ENCODE measurements around the gene SMIM27.

The SMIM27 gene

DNA sequence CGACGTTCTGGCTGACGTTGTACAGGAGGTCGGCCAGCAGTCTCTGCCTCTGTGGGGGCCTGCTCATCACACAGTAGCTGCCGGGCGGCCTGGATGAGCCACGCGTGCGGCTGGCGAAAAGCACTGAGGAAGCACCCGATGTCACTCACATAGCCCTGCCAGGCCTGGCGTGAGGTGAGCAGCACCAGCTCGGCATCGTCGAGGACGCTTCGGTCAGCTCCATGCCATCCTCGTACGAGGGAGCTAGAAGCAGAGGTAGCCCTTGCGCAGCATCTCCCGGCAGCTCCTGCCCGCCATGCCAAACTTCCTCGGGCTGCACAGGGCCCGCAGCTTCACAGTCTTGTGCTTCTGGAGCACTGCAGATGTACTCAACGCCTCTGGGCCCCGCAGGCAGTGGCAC lies 14.6 kb downstream of the SMIM27 start:
- TF ChIP-seq, protein P1, sequence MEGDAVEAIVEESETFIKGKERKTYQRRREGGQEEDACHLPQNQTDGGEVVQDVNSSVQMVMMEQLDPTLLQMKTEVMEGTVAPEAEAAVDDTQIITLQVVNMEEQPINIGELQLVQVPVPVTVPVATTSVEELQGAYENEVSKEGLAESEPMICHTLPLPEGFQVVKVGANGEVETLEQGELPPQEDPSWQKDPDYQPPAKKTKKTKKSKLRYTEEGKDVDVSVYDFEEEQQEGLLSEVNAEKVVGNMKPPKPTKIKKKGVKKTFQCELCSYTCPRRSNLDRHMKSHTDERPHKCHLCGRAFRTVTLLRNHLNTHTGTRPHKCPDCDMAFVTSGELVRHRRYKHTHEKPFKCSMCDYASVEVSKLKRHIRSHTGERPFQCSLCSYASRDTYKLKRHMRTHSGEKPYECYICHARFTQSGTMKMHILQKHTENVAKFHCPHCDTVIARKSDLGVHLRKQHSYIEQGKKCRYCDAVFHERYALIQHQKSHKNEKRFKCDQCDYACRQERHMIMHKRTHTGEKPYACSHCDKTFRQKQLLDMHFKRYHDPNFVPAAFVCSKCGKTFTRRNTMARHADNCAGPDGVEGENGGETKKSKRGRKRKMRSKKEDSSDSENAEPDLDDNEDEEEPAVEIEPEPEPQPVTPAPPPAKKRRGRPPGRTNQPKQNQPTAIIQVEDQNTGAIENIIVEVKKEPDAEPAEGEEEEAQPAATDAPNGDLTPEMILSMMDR (IDR thresholded peaks at IDR 0.05; ENCODE audit: borderline replicate concordance, extremely low read depth, low read length, poor library complexity, severe bottlenecking): no peak
- no peak for TF ChIP-seq EZH2 (IDR thresholded peaks at IDR 0.05; ENCODE audit: borderline replicate concordance, low read depth, low read length, severe bottlenecking)
- Histone ChIP-seq H4K20me1 (ENCODE audit: insufficient read depth, low read length) (peaks cover 24% of the 10 kb centered on the region; the same call in 1 of the 2 replicates), H3K27ac (ENCODE audit: low read length) (no peak overlapping the region), H3K9ac (ENCODE audit: low read depth, low read length) (no peak overlapping the region), H3K36me3 (ENCODE audit: insufficient read depth, low read length) (peaks cover 42% of the 10 kb centered on the region), H3K79me2 (ENCODE audit: insufficient read depth, low read length) (peaks cover 74% of the 10 kb centered on the region), H3K4me1 (ENCODE audit: insufficient read depth, low read length) (peaks cover 19% of the 10 kb centered on the region), H3K4me2 (ENCODE audit: insufficient read depth, low read length) (no peak overlapping the region), H3K27me3 (ENCODE audit: insufficient read depth, low read length, poor library complexity) (no peaks in the 10 kb centered on the region), H2AFZ (ENCODE audit: low read depth, low read length) (no peak overlapping the region), H3K9me3 (ENCODE audit: insufficient read depth, low read length, severe bottlenecking) (no peaks in the 10 kb centered on the region), H3K4me3 (ENCODE audit: low read depth in 1 of 2, low read length in 2 of 2) (no peak overlapping the region)
- no peak for DNase-seq
- no peak for ATAC-seq (ENCODE audit: insufficient read depth, low read depth)

DNA sequence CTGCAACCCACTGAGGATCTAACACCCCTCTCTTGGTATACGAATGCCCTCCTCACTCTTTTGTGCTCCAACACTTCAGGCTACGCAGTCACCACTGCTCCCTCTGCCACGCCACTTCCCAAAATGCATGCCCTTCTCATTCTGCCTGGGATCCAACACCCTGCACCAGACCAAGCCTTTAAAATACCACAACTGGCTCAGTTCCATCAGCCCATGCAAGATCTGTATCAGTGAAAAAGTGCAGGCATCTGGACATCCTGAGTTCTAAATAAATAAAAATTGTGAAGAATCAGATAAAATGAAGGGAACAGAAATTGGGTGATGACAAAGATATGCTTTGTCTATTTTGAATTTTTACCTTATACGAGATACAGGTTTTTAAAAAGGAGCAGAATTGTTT lies 18.1 kb downstream of the SMIM27 start:
- Histone ChIP-seq H2AFZ (ENCODE audit: low read depth, low read length) (no peak overlapping the region), H3K27me3 (ENCODE audit: insufficient read depth, low read length, poor library complexity) (no peaks in the 10 kb centered on the region), H3K79me2 (ENCODE audit: insufficient read depth, low read length) (peaks cover 72% of the 10 kb centered on the region), H4K20me1 (ENCODE audit: insufficient read depth, low read length) (peaks cover 20% of the 10 kb centered on the region; the same call in 1 of the 2 replicates), H3K27ac (ENCODE audit: low read length) (no peak overlapping the region), H3K36me3 (ENCODE audit: insufficient read depth, low read length) (peaks cover 37% of the 10 kb centered on the region), H3K9me3 (ENCODE audit: insufficient read depth, low read length, severe bottlenecking) (no peaks in the 10 kb centered on the region), H3K4me2 (ENCODE audit: insufficient read depth, low read length) (peak overlapping the region; percentile 46; the same call in 1 of the 2 replicates), H3K4me3 (ENCODE audit: low read depth in 1 of 2, low read length in 2 of 2) (no peak overlapping the region), H3K9ac (ENCODE audit: low read depth, low read length) (peak overlapping the region; percentile 18; the same call in 1 of the 2 replicates), H3K4me1 (ENCODE audit: insufficient read depth, low read length) (peaks cover 32% of the 10 kb centered on the region)
- no peak for DNase-seq
- TF ChIP-seq EZH2 (IDR thresholded peaks at IDR 0.05; ENCODE audit: borderline replicate concordance, low read depth, low read length, severe bottlenecking): no peak
- TF ChIP-seq, protein P1 (IDR thresholded peaks at IDR 0.05; ENCODE audit: borderline replicate concordance, extremely low read depth, low read length, poor library complexity, severe bottlenecking): no peak
- ATAC-seq (ENCODE audit: insufficient read depth, low read depth): no peak

DNA sequence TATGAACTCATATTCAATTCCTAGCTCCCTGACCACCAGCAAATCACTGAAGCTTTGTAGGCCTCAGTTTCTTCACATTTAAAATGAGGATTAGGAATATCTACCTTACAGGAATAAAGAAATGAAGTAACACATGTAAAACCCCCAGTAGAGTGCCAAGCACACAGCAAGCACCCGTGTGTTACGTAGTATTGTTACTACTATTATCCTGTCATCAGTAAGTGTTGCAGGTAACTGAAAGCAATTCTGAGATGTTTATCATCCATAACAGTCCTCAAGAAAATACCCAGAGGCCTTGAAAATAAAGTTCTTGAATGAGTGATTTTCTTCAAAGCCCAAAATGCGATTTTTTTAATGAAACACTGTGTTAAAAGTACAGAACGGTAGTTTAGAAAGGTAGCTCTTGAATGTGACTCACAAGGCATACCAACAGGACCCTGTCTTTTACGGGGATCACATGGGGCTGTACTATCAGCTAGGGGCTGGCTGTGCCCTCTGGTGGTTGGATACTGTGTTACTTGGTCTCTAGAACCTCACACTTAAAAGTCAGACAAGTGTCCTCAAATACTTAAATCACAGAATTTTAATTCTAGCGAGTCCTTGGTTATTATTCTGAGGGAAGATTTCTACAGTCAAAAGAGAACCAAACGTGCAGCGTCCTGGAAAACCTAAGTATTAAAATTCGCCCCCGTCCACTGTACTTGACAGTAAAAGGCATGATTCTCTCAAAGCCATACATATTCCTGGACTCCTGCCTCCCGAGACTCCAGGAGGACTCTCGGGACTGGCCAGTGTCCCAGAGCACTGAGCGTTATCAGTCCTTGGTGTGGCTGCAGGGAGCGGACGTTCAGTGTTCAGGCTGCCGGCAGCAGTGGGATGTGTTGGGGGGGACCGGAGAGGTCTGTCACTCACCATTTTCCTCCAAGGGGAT lies 20.1 kb downstream of the SMIM27 start:
- TF ChIP-seq EZH2 (IDR thresholded peaks at IDR 0.05; ENCODE audit: borderline replicate concordance, low read depth, low read length, severe bottlenecking): no peak
- TF ChIP-seq, protein P1 (IDR thresholded peaks at IDR 0.05; ENCODE audit: borderline replicate concordance, extremely low read depth, low read length, poor library complexity, severe bottlenecking): peak; percentile 78
- H3K4me2 ChIP-seq (ENCODE audit: insufficient read depth, low read length): peak overlapping the region; percentile 74
- peak overlapping the region; percentile 98 for H3K4me3 ChIP-seq (ENCODE audit: low read depth in 1 of 2, low read length in 2 of 2)
- peak overlapping the region; percentile 93 for H2AFZ ChIP-seq (ENCODE audit: low read depth, low read length)
- peaks cover 32% of the 10 kb centered on the region for H3K4me1 ChIP-seq (ENCODE audit: insufficient read depth, low read length)
- H3K79me2 ChIP-seq (ENCODE audit: insufficient read depth, low read length): peaks cover 54% of the 10 kb centered on the region
- H4K20me1 ChIP-seq (ENCODE audit: insufficient read depth, low read length): peaks cover 9% of the 10 kb centered on the region; the same call in 1 of the 2 replicates
- H3K9ac ChIP-seq (ENCODE audit: low read depth, low read length): peak overlapping the region; percentile 91
- DNase-seq (peak; percentile 68), ATAC-seq (ENCODE audit: insufficient read depth, low read depth) (peak; percentile 80)
- H3K27me3 ChIP-seq (ENCODE audit: insufficient read depth, low read length, poor library complexity): no peaks in the 10 kb centered on the region
- peaks cover 18% of the 10 kb centered on the region for H3K36me3 ChIP-seq (ENCODE audit: insufficient read depth, low read length)
- H3K27ac ChIP-seq (ENCODE audit: low read length): peak overlapping the region; percentile 88
- H3K9me3 ChIP-seq (ENCODE audit: insufficient read depth, low read length, severe bottlenecking): no peaks in the 10 kb centered on the region
